H1 (cell line): ENCODE data around the gene MFGE8. TPM values are rescaled to one million over a fixed set of nuclear protein-coding genes. Genes with fewer than 3 reads are reported as not detected.

ENCODE experiments used
- E2F6 ChIP-seq: IDR thresholded peaks from 2 replicates; pipeline ENCODE4 v1.6.1; 2012; ENCODE audit warnings: inconsistent platforms
- polyA plus RNA-seq, 7 experiments: library from polyadenylated mRNA; depleted of rRNA in 3 of 7; stranded (reverse) in 5 of 7; unstranded in 2 of 7; fragments of >200 nt in 5 of 7; fragments of 200-250 nt in 2 of 7; gene quantifications; 1 replicate in 5 of 7; 2 replicates in 1 of 7; 4 replicates in 1 of 7; pipeline versions ENCODE4 v1.2.1 to v1.2.3, GENCODE V29; 2011 to 2013; ENCODE audit warnings: missing spikeins in 2 of 7, mixed read lengths in 2 of 7
- total RNA-seq: library from RNA; stranded (reverse); fragmentation: NEBNext Ultra II Directional; extraction: Animal tissue kit (Norgen Biotek cat#: 25700); gene quantifications from 2 replicates; pipeline ENCODE4 v1.2.1, GENCODE V29; 2021

The MFGE8 gene
- total and polyA plus RNA-seq, 2 of the 8 experiments (the other 6 are each of a cell fraction or from before 2014, with no cell fraction given): 1,237 to 2,117 TPM

GRCh38 chr15:88904257-88904623 lies 8.9 kb downstream of the MFGE8 start (continued):
- no peak for TF ChIP-seq E2F6
